SU-DHL-6 (cell line): ENCODE data around the gene GRIK4.

Experiments used
- CTCF ChIP-seq: fragments of 200-600 bp; sonication (generic); IDR thresholded peaks from one replicate; pipeline ENCODE4 v1.5.1; 2017; ENCODE audit warnings: antibody characterized with exemption, mild to moderate bottlenecking, low read length, moderate library complexity; ENCODE audit not compliant: insufficient read depth, poor library complexity, severe bottlenecking
- EZH2phosphoT487 ChIP-seq: fragments of 200-600 bp; sonication (generic), shearing (Covaris generic); conservative IDR thresholded peaks from 2 replicates; pipeline ENCODE4 v1.6.1; 2018; ENCODE audit warnings: mild to moderate bottlenecking, antibody characterized with exemption, low read length, moderate library complexity, mixed read lengths

GRCh38 chr11:120610111-120610510 is 98.6 kb downstream of the GRIK4 start:
- TF ChIP-seq CTCF (no peak), EZH2phosphoT487 (no peak)
